D721Med (cell line): ENCODE measurements around the gene UNC50.

Experiments used
- DNase-seq: peaks from one replicate; pipeline ENCODE4 v3.0.0; 2011; ENCODE audit warnings: low spot score; ENCODE audit not compliant: insufficient read length
- FAIRE-seq: peaks from 2 replicates; lab custom pipeline; 2011; peaks lifted over from hg19 to GRCh38; lab: Jason Lieb, UNC
- CTCF ChIP-seq: IDR thresholded peaks from 2 replicates; pipeline ENCODE4 v1.5.1; 2012; ENCODE audit warnings: mild to moderate bottlenecking, control low read depth; ENCODE audit not compliant: insufficient read depth; ENCODE audit errors: missing control alignments

UNC50 gene

GRCh38 chr2:98634406-98635092, 26.2 kb downstream of the UNC50 start:
- no peak for FAIRE-seq
- no peak for DNase-seq
- peak; percentile 30 for TF ChIP-seq CTCF

- TF ChIP-seq CTCF = no peak
- DNase-seq (no peak), FAIRE-seq (no peak)
These were observed 29.2 kb downstream of the UNC50 start for GRCh38 chr2:98637401-98638147.

GRCh38 chr2:98643496-98644100, 35.2 kb downstream of the UNC50 start:
- no peak for DNase-seq
- FAIRE-seq = no peak
- TF ChIP-seq CTCF = no peak

- no peak for TF ChIP-seq CTCF
- DNase-seq (no peak), FAIRE-seq (no peak)
These were observed 39.2 kb downstream of the UNC50 start for GRCh38 chr2:98647636-98648035.

GRCh38 chr2:98648451-98648850, 40.1 kb downstream of the UNC50 start:
- no peak for FAIRE-seq
- no peak for TF ChIP-seq CTCF

GRCh38 chr2:98649135-98649991, 41.0 kb downstream of the UNC50 start:
- FAIRE-seq = peak; percentile 21
- no peak for DNase-seq
- peak; percentile 98 for TF ChIP-seq CTCF

More at GRCh38 chr2:98648451-98648850, 40.1 kb downstream of the UNC50 start:
- no peak for DNase-seq
